ENCODE data around the gene ZNF789.
A peak's percentile ranks its signal among the peaks of the same experiment; 100 is the strongest.
"Not testable (repeated sequence)": the region's sequence is repeated elsewhere in the genome, so short reads cannot be mapped to it uniquely, and the experiment has no call there.

The ZNF789 gene

DNA sequence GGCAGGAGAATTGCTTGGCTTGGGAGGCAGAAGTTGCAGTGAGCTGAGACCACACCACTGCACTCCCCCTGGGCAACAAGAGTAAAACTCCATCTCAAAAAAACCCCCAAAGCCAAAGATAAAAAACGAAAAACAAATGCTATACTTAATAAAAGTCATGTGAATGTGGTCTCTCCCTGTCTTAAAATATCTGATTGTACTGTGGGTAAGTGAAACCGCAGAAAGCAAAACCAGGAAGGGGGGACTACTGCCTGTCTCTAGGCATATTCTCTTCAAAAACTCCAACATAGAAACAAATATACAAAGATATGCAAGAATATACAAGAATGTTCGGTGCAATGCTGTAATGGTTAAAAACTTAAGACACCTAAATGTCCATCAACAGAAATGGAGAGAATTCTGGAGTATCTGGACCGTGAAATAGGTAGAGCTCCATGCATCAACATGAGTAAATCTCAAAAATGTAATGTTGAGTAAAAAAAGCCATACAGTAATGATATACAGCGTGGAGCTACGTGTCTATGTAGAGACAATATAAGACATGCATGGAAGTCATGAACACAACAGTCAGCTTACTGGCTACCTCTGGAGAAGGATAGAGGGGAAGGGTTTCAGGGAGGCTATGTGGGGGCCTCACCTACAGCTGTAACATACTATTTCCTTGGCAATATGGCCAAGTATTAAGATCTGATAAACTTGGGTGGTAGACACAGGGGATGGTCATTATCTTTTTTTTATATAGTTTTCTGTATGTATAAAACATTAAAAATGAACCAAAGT lies 25.3 kb downstream of the ZNF789 start:
- H3K36me3 ChIP-seq (ENCODE audit: control insufficient read depth, low read depth, low read length) = peaks cover 16% of the 10 kb centered on the region
- peaks cover 3% of the 10 kb centered on the region for H3K4me1 ChIP-seq (ENCODE audit: control insufficient read depth, low read depth, low read length)
- H3K4me3 ChIP-seq (ENCODE audit: low read length) = peak overlapping the region; percentile 95
- H3K27ac ChIP-seq (ENCODE audit: low read length) = no peak overlapping the region
- no peak overlapping the region for H3K9ac ChIP-seq (ENCODE audit: low read length)
- peaks cover 3% of the 10 kb centered on the region for H3K9me3 ChIP-seq (ENCODE audit: control insufficient read depth, low read depth, low read length)
- no peaks in the 10 kb centered on the region for H3K27me3 ChIP-seq (ENCODE audit: control insufficient read depth, insufficient read depth, low read length)

DNA sequence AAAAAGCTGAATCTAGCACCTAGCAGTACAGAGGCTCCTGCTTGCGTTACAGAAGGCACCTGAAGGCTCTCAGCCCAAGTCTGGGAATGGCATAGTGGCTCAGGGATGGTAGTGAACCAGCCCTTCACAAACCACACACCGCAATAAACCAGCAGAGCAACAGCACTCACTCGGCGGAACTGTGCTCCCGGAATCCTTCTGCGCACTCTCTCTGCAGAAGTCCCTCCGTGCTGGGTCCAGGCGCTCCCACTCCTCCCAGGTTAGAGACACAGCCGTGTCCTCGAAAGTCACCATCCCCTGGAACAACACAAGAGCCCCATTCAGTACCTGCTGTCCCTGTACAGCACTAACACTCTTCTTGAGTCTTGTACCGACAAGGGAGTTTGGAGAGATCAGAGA lies 25.9 kb downstream of the ZNF789 start:
- H3K9me3 ChIP-seq (ENCODE audit: control insufficient read depth, low read depth, low read length) = peaks cover 3% of the 10 kb centered on the region
- H3K9ac ChIP-seq (ENCODE audit: low read length) = no peak overlapping the region
- no peaks in the 10 kb centered on the region for H3K27me3 ChIP-seq (ENCODE audit: control insufficient read depth, insufficient read depth, low read length)
- H3K27ac ChIP-seq (ENCODE audit: low read length) = no peak overlapping the region
- H3K4me1 ChIP-seq (ENCODE audit: control insufficient read depth, low read depth, low read length) = peaks cover 3% of the 10 kb centered on the region
- H3K36me3 ChIP-seq (ENCODE audit: control insufficient read depth, low read depth, low read length) = peaks cover 10% of the 10 kb centered on the region
- H3K4me3 ChIP-seq (ENCODE audit: low read length) = peak overlapping the region; percentile 95

DNA sequence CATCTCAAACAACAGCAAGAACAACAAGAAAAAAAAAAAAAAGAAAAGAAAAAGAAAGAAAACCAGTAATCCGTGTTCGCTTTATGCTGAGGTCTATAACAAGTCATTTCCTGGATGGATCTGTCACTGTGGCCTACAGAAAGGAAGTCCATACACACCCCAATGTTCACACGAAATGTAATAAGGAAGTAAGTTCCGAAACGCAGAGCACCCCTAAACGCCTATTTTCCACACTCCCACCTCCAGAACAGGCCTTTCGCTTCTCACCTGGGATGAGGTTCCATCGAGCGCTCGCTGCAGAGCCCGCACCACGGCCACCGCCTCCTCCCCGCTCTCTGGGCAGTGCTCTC lies 26.7 kb downstream of the ZNF789 start:
- Histone ChIP-seq H3K4me3 (ENCODE audit: low read length) (peak overlapping the region; percentile 95), H3K36me3 (ENCODE audit: control insufficient read depth, low read depth, low read length) (peaks cover 2% of the 10 kb centered on the region), H3K9me3 (ENCODE audit: control insufficient read depth, low read depth, low read length) (no peaks in the 10 kb centered on the region), H3K9ac (ENCODE audit: low read length) (peak overlapping the region; percentile 83), H3K27ac (ENCODE audit: low read length) (peak overlapping the region; percentile 55), H3K27me3 (ENCODE audit: control insufficient read depth, insufficient read depth, low read length) (no peaks in the 10 kb centered on the region), H3K4me1 (ENCODE audit: control insufficient read depth, low read depth, low read length) (peaks cover 3% of the 10 kb centered on the region)

DNA sequence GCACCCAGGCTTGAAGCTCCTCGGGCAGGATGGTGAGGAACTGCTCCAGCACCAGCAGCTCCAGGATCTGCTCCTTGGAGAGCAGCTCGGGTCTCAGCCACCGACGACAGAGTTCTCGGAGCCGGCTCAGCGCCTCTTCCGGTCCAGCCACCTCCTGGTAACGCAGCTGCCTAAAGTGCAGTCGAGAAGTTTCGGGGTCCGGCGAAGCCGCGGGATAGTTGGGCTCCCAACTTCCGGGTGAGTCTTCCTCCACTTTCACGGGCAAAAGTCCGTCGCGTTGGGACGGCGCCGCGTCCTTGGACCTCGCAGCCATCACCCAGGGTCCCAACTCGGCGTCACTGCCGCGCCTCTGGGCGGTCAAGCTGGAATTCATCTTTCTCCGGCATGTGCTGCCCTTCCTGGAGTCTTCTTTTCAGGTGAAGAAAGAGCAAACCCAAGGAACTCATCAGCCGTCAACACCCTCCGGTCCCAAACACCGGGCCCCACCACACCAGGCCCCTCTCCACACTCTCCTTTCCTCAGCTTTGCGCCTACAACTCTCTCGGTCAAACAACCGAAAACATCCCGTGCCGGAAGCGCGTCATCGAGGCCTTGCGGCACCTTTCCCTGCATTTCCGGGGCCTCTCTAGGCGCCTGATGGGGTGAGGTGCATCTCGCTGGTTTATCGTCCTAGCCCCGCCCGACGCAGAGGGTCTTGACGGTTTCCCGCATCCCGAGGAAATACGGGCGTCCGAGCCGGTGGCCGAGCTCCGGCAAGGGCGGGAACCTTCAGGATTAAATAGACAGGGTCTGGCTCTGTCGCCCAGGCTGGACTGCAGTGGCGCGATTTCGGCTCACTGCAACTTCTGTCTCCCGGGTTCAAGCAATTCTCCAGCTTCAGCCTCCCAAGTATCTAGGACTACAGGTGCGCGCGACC lies 27.3 kb downstream of the ZNF789 start, which contains the start of gene ZNF394:
Gene ZNF394, minus strand, starts transcription at position 561 of the 916 bp plus-strand sequence. Its CDS starts 188 bp downstream, at position 373.
- Histone ChIP-seq H3K27me3 (ENCODE audit: control insufficient read depth, insufficient read depth, low read length) (no peaks in the 10 kb centered on the region), H3K9ac (ENCODE audit: low read length) (peak within 1 kb of the TSS; percentile 83), H3K4me3 (ENCODE audit: low read length) (peak within 1 kb of the TSS; percentile 95), H3K36me3 (ENCODE audit: control insufficient read depth, low read depth, low read length) (no peaks in the 10 kb centered on the region), H3K27ac (ENCODE audit: low read length) (peak within 1 kb of the TSS; percentile 55), H3K4me1 (ENCODE audit: control insufficient read depth, low read depth, low read length) (peaks cover 3% of the 10 kb centered on the region), H3K9me3 (ENCODE audit: control insufficient read depth, low read depth, low read length) (no peaks in the 10 kb centered on the region)

DNA sequence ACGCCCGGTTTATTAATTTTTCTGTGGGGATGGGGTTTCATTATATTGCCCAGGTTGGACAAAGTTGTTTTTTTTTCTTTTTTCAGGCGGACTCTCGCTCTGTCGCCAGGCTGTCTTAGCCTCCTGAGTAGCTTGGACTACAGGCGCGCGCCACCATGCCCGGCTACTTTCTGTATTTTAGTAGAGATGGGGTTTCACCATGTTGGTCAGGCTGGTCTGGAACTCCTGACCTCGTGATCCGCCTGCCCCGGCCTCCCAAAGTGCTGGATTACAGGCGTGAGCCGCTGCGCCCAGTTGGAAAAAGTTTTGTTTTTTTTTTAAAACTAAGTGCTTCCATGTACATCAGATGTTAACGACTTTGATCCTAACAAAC lies 27.9 kb downstream of the ZNF789 start:
- H3K4me3 ChIP-seq (ENCODE audit: low read length) = peak overlapping the region; percentile 95
- H3K36me3 ChIP-seq (ENCODE audit: control insufficient read depth, low read depth, low read length) = no peaks in the 10 kb centered on the region
- H3K4me1 ChIP-seq (ENCODE audit: control insufficient read depth, low read depth, low read length) = peaks cover 3% of the 10 kb centered on the region
- H3K9me3 ChIP-seq (ENCODE audit: control insufficient read depth, low read depth, low read length) = no peaks in the 10 kb centered on the region
- peak overlapping the region; percentile 83 for H3K9ac ChIP-seq (ENCODE audit: low read length)
- no peak overlapping the region for H3K27ac ChIP-seq (ENCODE audit: low read length)
- H3K27me3 ChIP-seq (ENCODE audit: control insufficient read depth, insufficient read depth, low read length) = no peaks in the 10 kb centered on the region

DNA sequence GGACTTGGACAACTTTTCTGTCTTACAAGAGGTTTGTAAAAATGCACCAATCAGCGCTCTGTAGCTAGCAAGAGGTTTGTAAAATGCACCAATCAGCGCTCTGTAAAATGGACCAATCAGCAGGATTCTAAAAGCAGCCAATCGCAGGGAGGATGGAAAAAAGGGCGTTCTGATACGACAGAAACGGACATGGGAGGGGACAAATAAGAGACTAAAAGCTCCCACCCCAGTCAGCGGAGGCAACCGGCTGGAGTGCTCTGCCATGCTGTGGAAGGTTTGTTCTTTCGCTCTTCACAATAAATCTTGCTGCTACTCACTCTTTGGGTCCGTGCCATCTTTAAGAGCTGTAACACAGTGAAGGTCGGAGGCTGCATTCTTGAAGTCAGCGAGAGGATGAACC lies 28.5 kb downstream of the ZNF789 start:
- H3K27ac ChIP-seq (ENCODE audit: low read length); H3K4me1 ChIP-seq (ENCODE audit: control insufficient read depth, low read depth, low read length); H3K27me3 ChIP-seq (ENCODE audit: control insufficient read depth, insufficient read depth, low read length); H3K9me3 ChIP-seq (ENCODE audit: control insufficient read depth, low read depth, low read length); H3K9ac ChIP-seq (ENCODE audit: low read length); H3K36me3 ChIP-seq (ENCODE audit: control insufficient read depth, low read depth, low read length): not testable (repeated sequence)
- H3K4me3 ChIP-seq (ENCODE audit: low read length) = peak overlapping the region; percentile 95

DNA sequence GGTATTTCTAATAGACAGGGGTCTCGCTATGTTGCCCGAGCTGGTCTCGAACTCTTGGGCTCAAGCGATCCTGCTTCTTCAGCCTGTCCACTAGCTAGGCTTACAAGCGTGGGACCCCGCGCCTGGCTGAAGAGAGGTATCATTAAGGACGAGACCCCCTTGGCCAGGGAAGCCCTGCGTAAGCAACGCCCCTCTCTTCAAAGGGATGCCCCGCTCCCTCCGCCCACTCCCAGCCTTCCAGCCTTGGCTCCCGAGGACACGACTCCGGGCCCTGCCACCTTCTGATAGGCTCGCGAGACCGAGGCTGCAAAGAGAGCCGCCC lies 31.6 kb downstream of the ZNF789 start:
- Histone ChIP-seq H3K36me3 (ENCODE audit: control insufficient read depth, low read depth, low read length) (peaks cover 4% of the 10 kb centered on the region), H3K4me1 (ENCODE audit: control insufficient read depth, low read depth, low read length) (peaks cover 6% of the 10 kb centered on the region), H3K4me3 (ENCODE audit: low read length) (peak overlapping the region; percentile 82), H3K27ac (ENCODE audit: low read length) (no peak overlapping the region), H3K9me3 (ENCODE audit: control insufficient read depth, low read depth, low read length) (no peaks in the 10 kb centered on the region), H3K9ac (ENCODE audit: low read length) (peak overlapping the region; percentile 73), H3K27me3 (ENCODE audit: control insufficient read depth, insufficient read depth, low read length) (no peaks in the 10 kb centered on the region)

DNA sequence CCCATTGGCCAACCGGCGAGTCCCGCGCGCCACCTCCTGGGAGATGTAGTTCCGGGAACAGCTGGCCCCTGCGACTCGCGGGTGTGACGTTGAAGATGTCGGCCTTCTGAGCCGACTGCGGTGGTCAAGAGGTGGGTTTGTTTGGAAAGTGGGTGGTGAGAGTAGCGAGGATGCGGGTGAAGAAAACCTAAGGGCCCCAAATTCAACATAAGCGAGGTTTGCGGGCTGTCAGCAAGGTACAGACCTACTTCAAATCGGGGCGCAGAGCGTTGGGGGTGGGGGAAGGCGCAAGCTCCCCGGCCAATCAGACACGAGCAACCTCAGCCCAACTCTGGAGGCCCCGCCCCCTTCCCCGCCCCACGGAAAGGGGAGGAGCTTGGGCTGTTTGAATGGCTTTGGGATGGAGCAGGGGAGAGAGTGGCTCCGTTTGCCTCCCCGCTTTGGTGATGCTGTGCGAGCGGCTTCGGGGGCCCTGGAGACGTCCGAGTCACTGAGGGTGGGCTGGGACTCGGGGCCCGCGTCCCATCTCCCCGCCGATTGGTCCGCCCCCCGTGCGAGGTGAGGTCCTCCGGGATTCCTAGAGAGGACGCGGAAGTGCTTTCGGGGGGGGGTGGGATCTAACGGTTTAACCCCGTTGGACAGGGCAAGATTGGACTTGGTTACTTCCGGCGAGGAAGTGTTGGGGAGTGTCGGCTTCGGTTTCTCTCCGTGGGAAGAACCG lies 32.1 kb downstream of the ZNF789 start, which contains the start of gene ZKSCAN5:
Gene ZKSCAN5, plus strand, starts transcription at position 60 of the 721 bp plus-strand sequence. CDS start 1,383 bp downstream, outside the sequence.
- H3K27me3 ChIP-seq (ENCODE audit: control insufficient read depth, insufficient read depth, low read length) = no peaks in the 10 kb centered on the region
- H3K36me3 ChIP-seq (ENCODE audit: control insufficient read depth, low read depth, low read length) = peaks cover 4% of the 10 kb centered on the region
- peak within 1 kb of the TSS; percentile 82 for H3K4me3 ChIP-seq (ENCODE audit: low read length)
- H3K27ac ChIP-seq (ENCODE audit: low read length) = peak within 1 kb of the TSS; percentile 16
- H3K4me1 ChIP-seq (ENCODE audit: control insufficient read depth, low read depth, low read length) = peaks cover 6% of the 10 kb centered on the region
- H3K9ac ChIP-seq (ENCODE audit: low read length) = peak within 1 kb of the TSS; percentile 73
- H3K9me3 ChIP-seq (ENCODE audit: control insufficient read depth, low read depth, low read length) = no peaks in the 10 kb centered on the region

DNA sequence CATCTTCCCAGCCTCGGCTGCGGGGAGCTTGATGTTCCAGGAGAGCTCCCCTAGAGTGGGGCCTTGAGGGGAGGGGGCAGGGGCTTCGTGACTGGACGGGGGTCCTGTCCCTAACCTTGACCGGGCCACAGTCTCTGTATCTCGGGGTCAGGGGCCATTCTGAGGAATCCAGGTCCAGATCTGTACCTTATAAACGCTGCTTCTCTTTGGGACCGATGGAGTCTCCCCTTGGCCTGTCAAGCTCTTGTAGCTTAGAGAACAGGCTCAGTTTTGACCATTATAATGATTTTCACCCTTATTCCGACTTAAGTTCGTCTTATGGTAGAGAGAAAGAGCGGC lies 32.6 kb downstream of the ZNF789 start:
- Histone ChIP-seq H3K36me3 (ENCODE audit: control insufficient read depth, low read depth, low read length) (peaks cover 4% of the 10 kb centered on the region), H3K27me3 (ENCODE audit: control insufficient read depth, insufficient read depth, low read length) (no peaks in the 10 kb centered on the region), H3K9me3 (ENCODE audit: control insufficient read depth, low read depth, low read length) (no peaks in the 10 kb centered on the region), H3K9ac (ENCODE audit: low read length) (peak overlapping the region; percentile 73), H3K4me3 (ENCODE audit: low read length) (peak overlapping the region; percentile 82), H3K4me1 (ENCODE audit: control insufficient read depth, low read depth, low read length) (peaks cover 6% of the 10 kb centered on the region), H3K27ac (ENCODE audit: low read length) (peak overlapping the region; percentile 16)

DNA sequence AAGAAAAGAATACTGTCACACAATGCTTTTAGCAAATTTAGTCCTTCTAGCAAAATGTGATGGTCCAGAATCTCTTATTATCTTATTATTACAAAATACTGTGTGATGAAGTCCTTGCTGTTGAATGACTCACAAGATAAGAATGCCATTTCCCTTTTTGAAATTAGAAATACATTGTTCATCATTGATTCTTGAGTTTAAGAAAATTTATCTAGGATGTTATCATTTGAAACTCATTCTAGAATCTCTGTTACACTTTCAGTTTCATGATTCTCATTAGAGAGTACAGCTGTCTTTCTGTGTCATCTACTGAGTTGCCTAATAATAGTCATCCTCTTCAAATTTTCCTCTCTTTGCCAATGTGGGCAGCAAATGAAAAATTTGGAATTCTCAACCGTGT lies 41.4 kb downstream of the ZNF789 start:
- H3K4me3 ChIP-seq (ENCODE audit: low read length) = no peak overlapping the region
- peaks cover 35% of the 10 kb centered on the region for H3K36me3 ChIP-seq (ENCODE audit: control insufficient read depth, low read depth, low read length)
- no peak overlapping the region for H3K27ac ChIP-seq (ENCODE audit: low read length)

DNA sequence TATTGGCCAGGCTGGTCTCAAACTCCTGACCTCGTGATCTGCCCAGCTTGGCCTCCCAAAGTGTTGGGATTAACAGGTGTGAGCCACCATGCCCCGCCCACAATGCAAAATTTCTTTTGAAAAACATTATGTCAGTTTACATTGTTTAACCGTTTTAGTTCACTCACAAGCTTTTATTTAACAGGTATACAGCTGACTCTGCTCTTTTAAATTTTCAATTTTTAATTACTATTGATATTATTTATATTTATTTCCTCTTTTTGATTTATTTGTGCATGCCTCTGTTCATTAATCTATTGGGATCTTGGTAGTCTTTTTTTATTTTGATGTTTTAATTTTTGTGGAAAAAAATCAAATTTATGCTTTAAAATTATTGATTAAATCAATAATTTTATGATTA lies 48.7 kb downstream of the ZNF789 start:
- peaks cover 27% of the 10 kb centered on the region for H3K36me3 ChIP-seq (ENCODE audit: control insufficient read depth, low read depth, low read length)

More for the DNA sequence above, 41.4 kb downstream of the ZNF789 start:
- no peaks in the 10 kb centered on the region for H3K9me3 ChIP-seq (ENCODE audit: control insufficient read depth, low read depth, low read length)
- no peaks in the 10 kb centered on the region for H3K27me3 ChIP-seq (ENCODE audit: control insufficient read depth, insufficient read depth, low read length)
- H3K4me1 ChIP-seq (ENCODE audit: control insufficient read depth, low read depth, low read length) = no peaks in the 10 kb centered on the region
- H3K9ac ChIP-seq (ENCODE audit: low read length) = no peak overlapping the region

More for the DNA sequence above, 48.7 kb downstream of the ZNF789 start:
- no peaks in the 10 kb centered on the region for H3K27me3 ChIP-seq (ENCODE audit: control insufficient read depth, insufficient read depth, low read length)
- no peaks in the 10 kb centered on the region for H3K9me3 ChIP-seq (ENCODE audit: control insufficient read depth, low read depth, low read length)
- no peak overlapping the region for H3K27ac ChIP-seq (ENCODE audit: low read length)
- H3K9ac ChIP-seq (ENCODE audit: low read length) = no peak overlapping the region
- H3K4me1 ChIP-seq (ENCODE audit: control insufficient read depth, low read depth, low read length) = no peaks in the 10 kb centered on the region
- H3K4me3 ChIP-seq (ENCODE audit: low read length) = no peak overlapping the region

All from iPS-18a (cell line).